Measurements from ENCODE around the gene POU3F3. TPM values are rescaled to one million over a fixed set of nuclear protein-coding genes. Genes with fewer than 3 reads are reported as not detected.

The POU3F3 gene
- total and polyA plus RNA-seq, 2 of the 8 experiments (the other 6 are each of a cell fraction or from before 2014, with no cell fraction given): 0.09 TPM; not detected in 1

DNA sequence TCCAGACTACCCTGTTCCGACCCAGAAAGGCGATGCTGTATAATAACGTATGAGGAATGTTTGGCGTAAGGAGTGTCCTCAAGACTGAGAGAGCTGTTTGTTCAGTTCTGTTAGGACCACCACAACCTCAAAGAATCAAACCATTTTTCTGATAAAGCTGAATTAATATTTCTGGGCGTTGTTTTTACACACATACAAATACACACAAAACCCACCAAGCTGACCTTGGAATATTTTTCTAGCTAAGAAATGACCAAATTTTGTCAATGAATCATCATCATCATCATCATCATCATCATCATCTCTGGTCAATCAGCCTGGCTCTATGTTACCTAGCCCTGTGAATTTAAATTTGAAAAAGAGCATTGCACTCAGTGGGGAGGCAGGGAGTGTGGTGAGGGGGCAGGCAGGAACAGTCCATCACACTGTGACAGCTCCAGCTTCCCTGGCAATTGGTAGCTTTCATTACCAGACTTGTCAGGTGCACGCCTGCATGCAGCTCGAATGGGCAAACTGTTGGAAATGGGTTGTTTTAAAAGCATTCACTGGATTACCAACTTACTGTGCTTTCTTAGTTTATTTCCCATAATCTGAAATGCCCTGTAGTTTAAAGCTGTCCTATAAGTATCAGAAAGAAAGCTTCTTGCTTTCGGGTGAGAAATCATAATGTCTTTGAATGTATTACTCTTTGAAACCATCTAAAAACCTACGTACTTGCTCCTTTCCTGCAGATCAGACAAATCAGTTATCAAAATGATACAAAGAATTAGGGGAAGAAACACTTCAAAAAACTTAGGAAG is 6.9 kb upstream of the POU3F3 start (continued):
- TF ChIP-seq SP4 (IDR thresholded peaks at IDR 0.05; ENCODE audit: low read length): no peak
- TF ChIP-seq GABPA (IDR thresholded peaks at IDR 0.05; ENCODE audit: borderline replicate concordance, insufficient read depth, low read length): no peak
- TF ChIP-seq, protein P1, sequence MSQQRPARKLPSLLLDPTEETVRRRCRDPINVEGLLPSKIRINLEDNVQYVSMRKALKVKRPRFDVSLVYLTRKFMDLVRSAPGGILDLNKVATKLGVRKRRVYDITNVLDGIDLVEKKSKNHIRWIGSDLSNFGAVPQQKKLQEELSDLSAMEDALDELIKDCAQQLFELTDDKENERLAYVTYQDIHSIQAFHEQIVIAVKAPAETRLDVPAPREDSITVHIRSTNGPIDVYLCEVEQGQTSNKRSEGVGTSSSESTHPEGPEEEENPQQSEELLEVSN (IDR thresholded peaks at IDR 0.05): no peak
- no peak for TF ChIP-seq POLR2AphosphoS5 (IDR thresholded peaks at IDR 0.05; ENCODE audit: low read depth, low read length)
- TF ChIP-seq KDM4A (IDR thresholded peaks at IDR 0.05; ENCODE audit: low read depth, low read length, severe bottlenecking): no peak
- TF ChIP-seq EZH2 (IDR thresholded peaks at IDR 0.05; ENCODE audit: low read depth, low read length, severe bottlenecking): peak; percentile 5
- TF ChIP-seq JUND (IDR thresholded peaks at IDR 0.05; ENCODE audit: low read length): no peak
- no peak for TF ChIP-seq ZNF274 (IDR thresholded peaks at IDR 0.05; ENCODE audit: borderline replicate concordance, extremely low read depth, low read length)
- TF ChIP-seq SP1 (IDR thresholded peaks at IDR 0.05; ENCODE audit: low read depth, low read length): peak; percentile 64
- no peak for TF ChIP-seq POU5F1 (IDR thresholded peaks at IDR 0.05; ENCODE audit: low read depth, low read length)
- TF ChIP-seq CTBP2 (IDR thresholded peaks at IDR 0.05; ENCODE audit: borderline replicate concordance, insufficient read depth, insufficient read length, low read length): no peak
- no peak for TF ChIP-seq TCF12 (IDR thresholded peaks at IDR 0.05; ENCODE audit: low read depth, low read length)
- no peak for TF ChIP-seq CHD2 (IDR thresholded peaks at IDR 0.05; ENCODE audit: low read length)
- no peak for TF ChIP-seq FOSL1 (IDR thresholded peaks at IDR 0.05; ENCODE audit: insufficient read depth, low read depth, low read length)
- 0 out of 2 replicates have a peak, but pooled peaks have one; percentile 37 for TF ChIP-seq CBX8 (IDR thresholded peaks at IDR 0.05; ENCODE audit: borderline replicate concordance, low read depth, low read length)
